Measurements from ENCODE around the gene PARP14.
"Not testable (repeated sequence)": the region's sequence is repeated elsewhere in the genome, so short reads cannot be mapped to it uniquely, and the experiment has no call there.

Gene PARP14

DNA sequence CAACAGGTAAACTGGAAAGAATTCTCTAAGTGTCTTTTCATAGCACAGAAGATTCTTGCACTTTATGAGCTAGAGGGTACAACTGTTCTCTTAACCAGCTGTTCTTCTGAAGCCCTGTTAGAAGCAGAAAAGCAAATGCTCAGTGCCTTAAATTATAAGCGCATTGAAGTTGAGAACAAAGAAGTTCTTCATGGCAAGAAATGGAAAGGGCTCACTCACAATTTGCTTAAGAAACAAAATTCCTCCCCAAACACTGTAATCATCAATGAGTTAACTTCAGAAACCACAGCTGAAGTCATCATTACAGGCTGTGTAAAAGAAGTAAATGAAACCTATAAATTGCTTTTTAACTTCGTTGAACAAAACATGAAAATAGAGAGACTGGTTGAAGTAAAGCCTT, 19.6 kb downstream of the PARP14 start:
- TF ChIP-seq, protein P1, sequence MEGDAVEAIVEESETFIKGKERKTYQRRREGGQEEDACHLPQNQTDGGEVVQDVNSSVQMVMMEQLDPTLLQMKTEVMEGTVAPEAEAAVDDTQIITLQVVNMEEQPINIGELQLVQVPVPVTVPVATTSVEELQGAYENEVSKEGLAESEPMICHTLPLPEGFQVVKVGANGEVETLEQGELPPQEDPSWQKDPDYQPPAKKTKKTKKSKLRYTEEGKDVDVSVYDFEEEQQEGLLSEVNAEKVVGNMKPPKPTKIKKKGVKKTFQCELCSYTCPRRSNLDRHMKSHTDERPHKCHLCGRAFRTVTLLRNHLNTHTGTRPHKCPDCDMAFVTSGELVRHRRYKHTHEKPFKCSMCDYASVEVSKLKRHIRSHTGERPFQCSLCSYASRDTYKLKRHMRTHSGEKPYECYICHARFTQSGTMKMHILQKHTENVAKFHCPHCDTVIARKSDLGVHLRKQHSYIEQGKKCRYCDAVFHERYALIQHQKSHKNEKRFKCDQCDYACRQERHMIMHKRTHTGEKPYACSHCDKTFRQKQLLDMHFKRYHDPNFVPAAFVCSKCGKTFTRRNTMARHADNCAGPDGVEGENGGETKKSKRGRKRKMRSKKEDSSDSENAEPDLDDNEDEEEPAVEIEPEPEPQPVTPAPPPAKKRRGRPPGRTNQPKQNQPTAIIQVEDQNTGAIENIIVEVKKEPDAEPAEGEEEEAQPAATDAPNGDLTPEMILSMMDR (IDR thresholded peaks at IDR 0.05), result no peak
- H3K27ac ChIP-seq, result no peak overlapping the region
- no peak overlapping the region for H3K4me3 ChIP-seq
- no peak for DNase-seq (ENCODE audit: low spot score)

GRCh38 chr3:122705379-122705778, 24.7 kb downstream of the PARP14 start:
- TF ChIP-seq, protein P1 (IDR thresholded peaks at IDR 0.05), result no peak
- no peak overlapping the region for H3K27ac ChIP-seq
- DNase-seq (ENCODE audit: low spot score), result no peak
- no peak overlapping the region for H3K4me3 ChIP-seq

DNA sequence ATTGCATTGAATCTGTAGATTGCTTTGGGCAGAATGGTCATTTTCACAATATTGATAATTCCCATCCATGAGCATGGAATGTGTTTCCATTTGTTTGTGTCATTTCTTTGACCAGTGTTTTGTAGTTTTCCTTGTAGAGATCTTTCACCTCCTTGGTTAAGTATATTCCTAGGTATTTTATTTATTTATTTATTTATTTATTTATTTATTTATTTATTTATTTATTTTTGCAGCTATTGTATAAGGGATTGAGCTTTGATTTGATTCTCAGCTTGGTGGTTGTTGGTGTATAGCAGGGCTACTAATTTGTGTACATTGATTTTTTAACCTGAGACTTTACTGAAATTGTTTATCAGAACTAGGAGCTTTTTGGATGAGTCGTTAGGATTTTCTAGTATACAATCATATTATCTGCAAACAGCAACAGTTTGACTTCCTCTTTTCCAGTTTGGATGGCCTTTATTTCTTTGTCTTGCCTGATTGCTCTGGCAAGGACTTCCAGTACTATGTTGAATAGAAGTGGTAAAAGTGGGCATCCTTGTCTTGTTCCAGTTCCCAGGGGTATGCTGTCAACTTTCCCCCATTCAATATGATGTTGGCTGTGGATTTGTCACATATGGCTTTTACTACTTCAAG, 30.1 kb downstream of the PARP14 start:
- not testable (repeated sequence) for H3K27ac ChIP-seq; DNase-seq (ENCODE audit: low spot score); H3K4me3 ChIP-seq

- DNase-seq (ENCODE audit: low spot score), result no peak
- TF ChIP-seq, protein P1 (IDR thresholded peaks at IDR 0.05), result no peak
- no peak overlapping the region for H3K4me3 ChIP-seq
- no peak overlapping the region for H3K27ac ChIP-seq
These were observed 33.6 kb downstream of the PARP14 start for GRCh38 chr3:122714273-122714672.

DNA sequence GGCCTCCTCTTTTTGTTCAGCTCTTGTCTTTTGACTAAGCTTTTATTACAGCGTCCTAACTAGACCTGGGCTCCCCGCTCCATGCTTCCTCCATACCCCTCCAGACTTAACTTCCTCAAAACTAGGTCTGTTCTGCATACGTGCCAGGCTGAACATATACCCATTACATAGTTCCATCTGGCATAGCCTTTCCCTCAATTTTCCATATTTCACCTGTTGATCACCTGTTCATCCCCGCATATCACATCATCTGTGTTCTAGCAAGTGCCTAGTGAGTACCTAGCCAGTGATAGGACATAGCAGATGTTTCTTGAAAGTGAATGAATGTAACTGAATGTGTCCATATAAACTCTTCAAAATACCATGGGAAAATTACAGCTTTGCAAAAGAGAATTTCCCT, 36.0 kb downstream of the PARP14 start:
- Histone ChIP-seq H3K4me3 (no peak overlapping the region), H3K27ac (no peak overlapping the region)
- TF ChIP-seq, protein P1 (IDR thresholded peaks at IDR 0.05), result no peak
- no peak for DNase-seq (ENCODE audit: low spot score)

DNA sequence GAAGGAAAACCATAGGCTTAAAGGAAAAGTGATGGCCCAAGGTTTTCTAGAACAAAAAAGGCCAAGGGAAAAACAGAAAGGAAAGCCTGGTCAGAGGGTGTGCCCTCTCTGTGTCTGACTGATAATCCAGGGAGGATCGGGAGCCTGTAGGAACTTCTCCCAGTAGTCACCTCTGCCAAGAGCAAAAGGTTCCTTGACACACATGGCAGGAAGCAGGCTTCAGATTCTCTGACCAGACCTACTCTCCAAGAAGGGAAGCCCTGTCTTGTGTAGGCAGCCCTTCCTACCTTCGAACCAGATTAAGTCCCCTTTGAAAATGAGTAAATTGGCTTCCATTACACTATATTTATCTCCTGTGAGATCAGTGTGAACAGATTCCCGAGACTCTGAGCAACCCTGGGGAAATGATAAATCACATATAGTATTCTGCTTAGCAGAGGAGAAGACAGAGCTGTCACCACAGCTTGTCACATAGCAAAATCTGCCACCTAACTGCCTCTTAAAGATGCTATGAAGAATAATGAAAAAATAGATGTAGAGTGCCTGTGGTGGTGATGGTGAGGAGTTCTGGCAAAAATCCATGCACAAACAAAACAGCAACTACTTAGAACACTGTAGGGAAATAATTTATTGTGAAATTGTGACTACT, 38.8 kb downstream of the PARP14 start:
- no peak overlapping the region for H3K4me3 ChIP-seq
- no peak overlapping the region for H3K27ac ChIP-seq
- TF ChIP-seq, protein P1 (IDR thresholded peaks at IDR 0.05), result no peak
- DNase-seq (ENCODE audit: low spot score), result no peak

DNA sequence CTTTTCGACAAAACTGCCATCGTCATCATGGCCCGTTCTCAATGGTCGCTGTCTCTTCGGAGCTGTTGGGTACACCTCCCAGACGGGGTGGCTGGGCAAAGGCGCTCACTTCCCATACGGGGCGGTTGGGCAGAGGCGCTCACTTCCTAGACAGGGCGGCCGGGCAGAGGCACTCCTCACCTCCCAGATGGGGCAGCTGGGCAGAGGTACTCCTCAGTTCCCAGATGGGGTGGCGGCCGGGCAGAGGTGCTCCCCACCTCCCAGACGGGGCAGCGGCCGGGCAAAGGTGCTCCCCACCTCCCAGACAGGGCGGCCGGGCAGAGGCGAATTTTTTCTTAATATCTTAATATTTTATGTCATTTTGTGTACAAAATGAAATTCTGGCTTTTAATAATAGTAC, 44.5 kb downstream of the PARP14 start:
- H3K4me3 ChIP-seq, result no peak overlapping the region
- no peak overlapping the region for H3K27ac ChIP-seq
- DNase-seq (ENCODE audit: low spot score), result no peak
- TF ChIP-seq, protein P1 (IDR thresholded peaks at IDR 0.05), result no peak
